Measurements from ENCODE around the gene ABHD5.

The ABHD5 gene

GRCh38 chr3:43723121-43723734 lies 32.5 kb downstream of the ABHD5 start:
- Mint-ChIP-seq H3K36me3 (ENCODE audit: low read depth) (peaks cover 16% of the 10 kb centered on the region), H3K4me1 (no peaks in the 10 kb centered on the region), H3K9me3 (no peaks in the 10 kb centered on the region), H3K27me3 (no peaks in the 10 kb centered on the region), H3K27ac (no peak overlapping the region), H3K4me3 (no peak overlapping the region)
- ATAC-seq (no peak), DNase-seq (no peak)

DNA sequence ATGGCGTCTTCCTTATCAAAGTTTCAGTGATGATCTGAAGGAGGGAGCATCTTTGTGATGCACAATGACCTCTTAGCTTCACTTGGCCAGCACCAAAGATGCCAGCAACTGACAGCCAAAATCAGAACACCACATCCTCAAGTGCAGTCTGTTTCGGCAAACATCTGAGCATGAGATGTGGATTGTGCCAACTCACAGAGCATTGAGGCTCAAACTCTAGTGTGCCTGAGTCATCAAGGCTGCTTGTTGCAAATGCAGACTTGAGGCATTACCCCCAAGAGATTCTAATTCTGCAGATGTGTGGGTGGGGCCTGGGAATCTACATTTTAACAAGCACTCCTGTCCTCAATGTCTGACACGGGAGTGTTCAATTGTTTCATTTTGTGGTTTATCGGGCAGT lies 35.8 kb downstream of the ABHD5 start:
- Mint-ChIP-seq H3K36me3 (ENCODE audit: low read depth) (peaks cover 7% of the 10 kb centered on the region), H3K27ac (no peak overlapping the region), H3K27me3 (no peaks in the 10 kb centered on the region), H3K4me3 (no peak overlapping the region), H3K9me3 (no peaks in the 10 kb centered on the region), H3K4me1 (no peaks in the 10 kb centered on the region)
- ATAC-seq (no peak), DNase-seq (no peak)

GRCh38 chr3:43727930-43728329 lies 37.2 kb downstream of the ABHD5 start:
- no peak overlapping the region for H3K27ac Mint-ChIP-seq
- H3K36me3 Mint-ChIP-seq (ENCODE audit: low read depth), result peaks cover 3% of the 10 kb centered on the region
- ATAC-seq (no peak), DNase-seq (no peak)
- H3K4me1 Mint-ChIP-seq, result no peaks in the 10 kb centered on the region
- H3K27me3 Mint-ChIP-seq, result no peaks in the 10 kb centered on the region
- H3K4me3 Mint-ChIP-seq, result no peak overlapping the region
- no peaks in the 10 kb centered on the region for H3K9me3 Mint-ChIP-seq

DNA sequence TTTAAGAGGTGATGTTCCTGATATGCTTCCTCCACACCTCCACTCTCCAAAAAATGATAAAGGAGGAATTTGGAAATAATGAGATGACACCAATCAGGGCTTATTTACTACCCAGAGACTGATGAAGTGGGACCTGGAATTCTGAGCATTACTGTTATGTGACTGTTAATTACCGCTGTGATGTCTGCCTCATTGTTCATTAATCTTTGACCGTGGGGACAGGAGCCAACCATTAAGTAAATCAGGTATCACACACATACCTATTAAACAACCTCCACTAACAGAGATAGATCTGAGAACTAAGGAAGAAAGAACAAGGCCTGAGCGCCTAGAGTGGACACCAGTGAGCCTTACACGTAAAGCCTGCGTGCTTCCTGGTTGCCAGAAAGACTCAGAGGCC lies 37.7 kb downstream of the ABHD5 start:
- no peaks in the 10 kb centered on the region for H3K27me3 Mint-ChIP-seq
- peaks cover 3% of the 10 kb centered on the region for H3K36me3 Mint-ChIP-seq (ENCODE audit: low read depth)
- H3K27ac Mint-ChIP-seq, result no peak overlapping the region
- H3K9me3 Mint-ChIP-seq, result no peaks in the 10 kb centered on the region
- no peak for DNase-seq
- H3K4me1 Mint-ChIP-seq, result no peaks in the 10 kb centered on the region
- no peak overlapping the region for H3K4me3 Mint-ChIP-seq
- ATAC-seq, result no peak

DNA sequence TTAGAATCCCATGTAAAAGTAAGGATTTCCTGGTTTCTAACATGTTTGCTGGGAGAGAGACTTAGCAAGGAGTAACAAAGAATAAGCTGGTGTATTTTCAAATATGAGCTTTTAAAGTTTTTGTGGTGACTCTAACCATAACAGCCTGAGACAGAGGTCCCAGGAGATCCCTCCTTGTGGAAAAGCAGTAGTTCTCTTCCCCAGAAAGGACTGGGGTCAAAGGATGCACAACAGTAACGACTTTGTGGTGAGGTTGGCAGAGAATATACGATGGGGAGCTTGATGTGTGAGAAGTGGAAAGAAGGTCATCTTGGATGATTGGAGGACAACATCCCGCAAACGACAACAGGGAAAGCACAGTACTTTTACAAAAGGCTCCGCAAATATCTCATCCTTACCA lies 38.2 kb downstream of the ABHD5 start:
- Mint-ChIP-seq H3K36me3 (ENCODE audit: low read depth) (peaks cover 3% of the 10 kb centered on the region), H3K4me3 (no peak overlapping the region), H3K27ac (no peak overlapping the region), H3K27me3 (no peaks in the 10 kb centered on the region), H3K4me1 (no peaks in the 10 kb centered on the region), H3K9me3 (no peaks in the 10 kb centered on the region)
- DNase-seq (no peak), ATAC-seq (no peak)

- Mint-ChIP-seq H3K36me3 (ENCODE audit: low read depth) (peaks cover 3% of the 10 kb centered on the region), H3K4me3 (no peak overlapping the region), H3K9me3 (no peaks in the 10 kb centered on the region), H3K27me3 (no peaks in the 10 kb centered on the region), H3K4me1 (no peaks in the 10 kb centered on the region), H3K27ac (no peak overlapping the region)
- ATAC-seq, result no peak
- DNase-seq, result no peak
These were observed 39.1 kb downstream of the ABHD5 start for GRCh38 chr3:43729707-43730414.

GRCh38 chr3:43732747-43733425 lies 42.1 kb downstream of the ABHD5 start:
- ATAC-seq, result no peak
- Mint-ChIP-seq H3K36me3 (ENCODE audit: low read depth) (peaks cover 3% of the 10 kb centered on the region), H3K4me1 (no peaks in the 10 kb centered on the region), H3K9me3 (no peaks in the 10 kb centered on the region), H3K27me3 (no peaks in the 10 kb centered on the region), H3K4me3 (no peak overlapping the region), H3K27ac (no peak overlapping the region)
- no peak for DNase-seq

DNA sequence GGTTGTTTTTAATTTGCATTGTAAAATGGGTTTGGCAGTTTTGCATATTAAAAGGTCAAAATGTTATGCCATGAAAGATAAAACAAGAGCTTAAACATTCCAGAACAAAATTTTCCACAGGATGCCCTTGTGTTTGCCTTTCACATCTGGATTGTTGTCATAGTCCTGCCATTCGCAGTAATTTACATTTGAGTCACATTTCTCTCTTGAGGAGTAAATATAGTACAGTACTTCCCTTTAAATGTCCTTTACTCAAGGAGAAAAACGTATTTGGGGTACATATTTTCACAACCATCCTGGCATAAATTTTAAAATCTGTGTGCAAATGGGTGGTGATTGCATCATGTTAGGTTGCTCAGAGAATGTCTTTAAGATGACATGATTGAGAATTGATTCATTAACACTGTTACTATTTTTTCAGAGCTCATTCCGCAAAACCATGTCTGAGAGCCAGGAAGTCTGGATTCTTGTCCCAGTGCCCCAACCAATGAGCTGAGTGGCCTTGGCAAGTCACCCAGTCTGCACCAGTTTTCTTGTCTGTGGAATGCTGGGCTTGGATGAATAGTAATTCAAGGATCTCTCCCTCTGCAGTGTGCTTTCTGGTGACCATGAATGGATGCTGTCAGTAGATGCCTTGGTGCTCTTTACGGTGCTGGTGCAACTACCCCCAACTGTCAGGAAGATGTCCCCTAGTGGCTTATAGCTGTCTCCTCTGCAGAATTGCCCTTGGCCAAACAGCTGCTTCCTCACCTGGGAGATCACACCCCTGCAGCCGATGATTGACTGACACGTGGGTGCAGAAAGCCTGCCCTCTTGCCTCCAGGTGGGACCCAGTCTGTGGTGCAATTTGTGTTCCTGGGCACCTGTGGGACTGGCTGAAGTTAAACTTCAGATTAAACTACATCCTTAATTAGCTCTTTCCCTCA lies 43.0 kb downstream of the ABHD5 start:
- DNase-seq (no peak), ATAC-seq (no peak)
- H3K4me3 Mint-ChIP-seq, result no peak overlapping the region
- no peaks in the 10 kb centered on the region for H3K27me3 Mint-ChIP-seq
- H3K4me1 Mint-ChIP-seq, result no peaks in the 10 kb centered on the region
- H3K9me3 Mint-ChIP-seq, result no peaks in the 10 kb centered on the region
- H3K36me3 Mint-ChIP-seq (ENCODE audit: low read depth), result peaks cover 3% of the 10 kb centered on the region
- no peak overlapping the region for H3K27ac Mint-ChIP-seq

DNA sequence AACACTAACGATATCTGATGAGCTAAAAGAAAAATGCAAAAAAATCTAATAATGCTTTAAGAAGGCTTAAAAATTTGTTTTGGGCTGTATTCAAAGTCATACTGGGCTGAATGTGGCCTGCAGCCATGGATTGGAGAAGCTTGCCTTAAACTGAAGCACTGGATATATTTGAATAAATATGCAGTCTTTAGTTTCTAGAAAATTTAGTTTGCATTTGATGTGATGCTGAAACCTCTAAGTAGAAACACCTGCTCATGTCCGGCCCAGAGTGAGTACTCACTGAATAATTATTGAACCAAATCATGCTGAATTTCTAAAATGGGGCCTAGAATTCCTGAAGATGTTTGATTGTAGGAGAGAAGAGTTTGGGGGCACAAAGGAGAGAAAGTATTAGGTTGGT lies 43.9 kb downstream of the ABHD5 start:
- no peaks in the 10 kb centered on the region for H3K27me3 Mint-ChIP-seq

GRCh38 chr3:43735618-43736017 lies 44.9 kb downstream of the ABHD5 start:
- Mint-ChIP-seq H3K9me3 (no peaks in the 10 kb centered on the region), H3K4me1 (no peaks in the 10 kb centered on the region), H3K27me3 (no peaks in the 10 kb centered on the region), H3K27ac (no peak overlapping the region), H3K36me3 (ENCODE audit: low read depth) (no peaks in the 10 kb centered on the region), H3K4me3 (no peak overlapping the region)
- DNase-seq (no peak), ATAC-seq (no peak)

More for the DNA sequence above, 43.9 kb downstream of the ABHD5 start:
- H3K27ac Mint-ChIP-seq, result no peak overlapping the region
- H3K36me3 Mint-ChIP-seq (ENCODE audit: low read depth), result peaks cover 2% of the 10 kb centered on the region
- H3K4me1 Mint-ChIP-seq, result no peaks in the 10 kb centered on the region
- no peaks in the 10 kb centered on the region for H3K9me3 Mint-ChIP-seq
- no peak overlapping the region for H3K4me3 Mint-ChIP-seq
- DNase-seq (no peak), ATAC-seq (no peak)

DNA sequence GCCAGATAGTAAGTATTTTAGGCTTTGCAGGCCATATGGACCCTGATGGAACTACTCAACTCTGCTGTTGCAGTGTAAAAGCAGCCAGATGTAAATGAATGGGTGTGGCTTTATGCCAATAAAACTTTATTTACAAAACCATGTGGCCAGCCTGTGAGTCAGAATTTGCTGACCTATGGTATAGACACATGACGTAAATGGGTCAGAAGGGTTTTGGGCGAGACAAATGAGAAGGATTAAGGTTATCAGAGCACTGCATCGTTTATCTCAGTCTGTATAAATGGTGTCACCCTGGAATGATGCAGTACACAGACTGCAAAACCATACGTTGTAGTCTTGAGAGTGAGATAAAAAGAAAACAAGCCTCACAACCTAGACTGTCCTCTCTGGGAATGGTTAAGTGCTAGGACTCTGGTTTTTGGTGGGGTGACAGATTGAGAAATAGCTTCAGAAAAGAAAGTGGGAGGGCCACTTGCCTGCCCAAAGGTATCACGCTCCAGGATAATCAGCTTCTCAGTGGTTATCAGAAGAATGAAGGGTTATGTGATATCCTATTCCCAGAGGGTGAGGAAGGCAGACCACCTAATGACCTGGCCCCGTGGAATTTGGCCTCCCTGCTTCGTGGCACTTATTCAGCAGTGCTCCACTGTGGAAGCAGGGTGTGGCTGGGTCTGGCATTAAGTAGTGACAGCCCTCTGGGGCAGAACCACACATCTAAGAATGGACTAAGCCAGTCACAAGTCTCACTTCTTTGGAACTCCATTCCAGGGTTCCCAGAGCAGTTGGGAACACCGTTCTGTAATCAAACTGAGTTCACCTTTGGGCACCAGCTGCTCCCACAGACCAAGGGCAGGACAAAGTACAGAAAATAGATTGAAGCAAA lies 46.1 kb downstream of the ABHD5 start:
- H3K27ac Mint-ChIP-seq, result no peak overlapping the region
- no peak for DNase-seq
- no peaks in the 10 kb centered on the region for H3K36me3 Mint-ChIP-seq (ENCODE audit: low read depth)
- peaks cover 4% of the 10 kb centered on the region for H3K27me3 Mint-ChIP-seq
- no peaks in the 10 kb centered on the region for H3K4me1 Mint-ChIP-seq
- no peaks in the 10 kb centered on the region for H3K9me3 Mint-ChIP-seq
- H3K4me3 Mint-ChIP-seq, result no peak overlapping the region
- ATAC-seq, result no peak

DNA sequence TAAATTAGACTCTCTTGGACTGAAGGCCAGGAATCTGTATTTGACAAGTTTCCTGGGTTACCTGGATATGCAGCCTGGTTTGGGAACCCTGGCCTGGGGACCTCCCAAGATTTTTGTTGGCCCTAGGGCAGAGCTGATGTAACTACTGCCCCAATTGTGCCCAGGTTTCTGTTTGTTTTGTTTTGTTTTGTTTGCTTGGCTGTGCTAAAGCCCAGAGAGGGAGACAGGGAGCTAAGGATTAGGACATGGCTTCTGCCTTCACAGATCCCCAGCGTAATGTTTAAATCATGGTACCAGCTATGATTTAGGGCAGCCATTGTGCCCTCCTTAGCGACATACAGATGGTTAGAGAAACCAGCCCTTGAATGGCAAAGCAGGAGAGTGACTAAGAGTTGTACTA lies 47.6 kb downstream of the ABHD5 start:
- Mint-ChIP-seq H3K9me3 (no peaks in the 10 kb centered on the region), H3K36me3 (ENCODE audit: low read depth) (no peaks in the 10 kb centered on the region), H3K4me3 (no peak overlapping the region), H3K27ac (no peak overlapping the region), H3K4me1 (no peaks in the 10 kb centered on the region), H3K27me3 (peaks cover 4% of the 10 kb centered on the region)
- no peak for ATAC-seq
- DNase-seq, result no peak

GRCh38 chr3:43742920-43743319 lies 52.2 kb downstream of the ABHD5 start:
- H3K9me3 Mint-ChIP-seq, result peaks cover 13% of the 10 kb centered on the region
- H3K4me3 Mint-ChIP-seq, result no peak overlapping the region
- no peak for ATAC-seq
- no peaks in the 10 kb centered on the region for H3K4me1 Mint-ChIP-seq
- no peaks in the 10 kb centered on the region for H3K36me3 Mint-ChIP-seq (ENCODE audit: low read depth)
- peaks cover 4% of the 10 kb centered on the region for H3K27me3 Mint-ChIP-seq
- DNase-seq, result no peak
- H3K27ac Mint-ChIP-seq, result no peak overlapping the region

DNA sequence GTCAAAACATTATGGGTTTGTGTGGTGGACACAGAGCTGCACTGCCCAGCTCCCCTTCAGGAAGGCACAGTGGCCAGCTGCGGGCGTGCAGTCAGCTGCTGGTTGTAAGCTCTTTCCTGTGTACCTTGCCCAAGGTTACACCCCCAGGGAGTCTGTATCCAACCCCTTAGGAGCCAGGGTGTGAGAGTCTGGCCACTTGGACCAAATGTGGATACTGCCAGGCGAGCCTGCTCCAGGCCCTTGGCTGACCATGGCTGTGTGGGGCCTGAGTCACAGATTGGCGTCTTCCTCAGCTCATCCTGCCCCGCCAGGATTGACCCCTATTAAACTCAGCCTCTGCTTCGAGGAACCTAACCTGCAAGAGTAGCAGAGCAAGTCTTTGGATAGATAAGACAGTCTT lies 56.9 kb downstream of the ABHD5 start:
- no peak overlapping the region for H3K4me3 Mint-ChIP-seq
- peaks cover 13% of the 10 kb centered on the region for H3K9me3 Mint-ChIP-seq
- H3K27me3 Mint-ChIP-seq, result peaks cover 3% of the 10 kb centered on the region
- DNase-seq (no peak), ATAC-seq (no peak)
- no peak overlapping the region for H3K27ac Mint-ChIP-seq
- no peaks in the 10 kb centered on the region for H3K36me3 Mint-ChIP-seq (ENCODE audit: low read depth)
- H3K4me1 Mint-ChIP-seq, result no peaks in the 10 kb centered on the region
